Muscle of arm (tissue), 12 donors: ENCODE data around the gene LMOD1. TPM values are rescaled to one million over a fixed set of nuclear protein-coding genes. Genes with fewer than 3 reads are reported as not detected.
"Not testable (repeated sequence)": the region's sequence is repeated elsewhere in the genome, so short reads cannot be mapped to it uniquely, and the experiment has no call there.

Experiments used
- DNase-seq: peaks from one replicate; pipeline ENCODE4 v3.0.0-alpha.2; 2013
- polyA plus RNA-seq, 12 donors: library from polyadenylated mRNA; unstranded; fragments of 120-200 nt; gene quantifications; one replicate each; pipeline ENCODE4 v1.2.1, GENCODE V29; 2013; ENCODE audit not compliant: insufficient read length in 12 of 12

LMOD1 gene
- polyA plus RNA-seq, 12 donors: 16.6 to 60.8 (median 31.7) TPM; not detected in 1

DNA sequence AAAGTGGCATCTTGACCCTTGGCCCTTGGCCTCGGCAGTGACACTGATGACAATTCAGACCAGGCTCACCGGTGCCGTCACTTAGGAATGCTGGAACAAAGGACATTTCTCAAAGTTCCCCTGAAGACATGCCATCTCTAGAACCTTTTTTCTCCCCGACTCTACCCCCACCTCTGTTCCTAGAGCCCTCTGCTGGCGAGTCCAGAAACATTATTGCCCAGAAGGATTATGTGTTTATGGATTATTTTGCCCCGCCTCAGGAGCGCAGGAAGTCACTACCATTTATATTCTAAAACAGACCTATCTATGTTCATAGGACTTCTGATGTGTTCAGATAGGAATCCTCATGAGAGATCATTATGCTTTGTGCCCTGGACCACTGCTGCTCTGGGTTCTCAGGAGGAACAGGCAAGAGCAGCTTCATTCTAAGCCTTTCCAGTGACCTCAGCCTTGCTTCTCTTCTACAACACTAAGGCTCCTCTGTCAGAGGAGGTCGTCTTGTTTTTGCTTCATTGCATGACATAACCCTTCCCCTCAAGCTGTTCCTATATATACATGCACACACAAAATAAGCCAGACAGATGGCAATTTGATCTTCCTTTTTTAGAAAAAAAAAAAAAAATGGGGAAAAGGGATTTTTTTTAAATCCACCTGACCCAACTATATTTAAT, 70.1 kb downstream of the LMOD1 start:
- DNase-seq: no peak

GRCh38 chr1:201874672-201875071, 71.7 kb downstream of the LMOD1 start:
- DNase-seq: no peak

DNA sequence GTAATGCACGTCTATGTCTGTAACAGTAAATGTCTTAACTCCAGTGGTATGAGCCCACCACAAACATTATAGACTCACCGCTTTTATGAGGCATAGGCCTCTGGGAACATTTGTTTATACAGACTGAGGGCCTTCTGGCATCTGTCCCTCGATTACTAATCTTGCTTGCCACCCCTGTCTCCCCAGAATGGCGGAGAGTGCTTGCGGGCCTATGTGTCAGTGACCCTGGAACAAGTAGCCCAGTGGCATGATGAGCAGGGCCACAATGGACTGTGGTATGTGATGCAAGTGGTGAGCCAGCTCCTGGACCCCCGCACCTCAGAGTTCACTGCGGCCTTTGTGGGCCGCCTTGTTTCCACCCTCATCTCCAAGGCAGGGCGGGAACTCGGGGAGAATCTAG, 76.0 kb downstream of the LMOD1 start:
- DNase-seq: no peak

GRCh38 chr1:201861448-201861847, 84.9 kb downstream of the LMOD1 start:
- no peak for DNase-seq

- DNase-seq: no peak
Observed at GRCh38 chr1:201859424-201859823, 86.9 kb downstream of the LMOD1 start.

DNA sequence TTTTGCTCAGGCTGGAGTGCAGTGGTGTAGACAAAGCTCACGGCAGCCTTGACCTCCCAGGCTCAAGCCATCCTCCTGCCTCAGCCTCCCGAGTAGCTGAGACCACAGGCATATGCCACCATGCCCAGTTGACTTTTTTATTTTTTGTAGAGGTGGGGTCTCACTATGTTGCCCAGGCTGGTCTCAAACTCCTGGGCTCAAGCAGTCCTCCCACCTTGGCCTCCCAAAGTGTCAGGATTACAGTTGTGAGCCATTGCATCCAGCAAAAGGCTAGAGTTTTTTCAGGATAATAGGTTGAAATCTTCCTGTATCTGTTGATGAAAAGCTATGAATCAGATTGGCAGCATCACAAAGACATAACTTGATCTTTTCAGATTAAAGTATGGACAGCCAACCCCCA, 89.6 kb downstream of the LMOD1 start:
- DNase-seq: not testable (repeated sequence)

- DNase-seq: no peak
Observed at GRCh38 chr1:201851949-201852348, 94.4 kb downstream of the LMOD1 start.

DNA sequence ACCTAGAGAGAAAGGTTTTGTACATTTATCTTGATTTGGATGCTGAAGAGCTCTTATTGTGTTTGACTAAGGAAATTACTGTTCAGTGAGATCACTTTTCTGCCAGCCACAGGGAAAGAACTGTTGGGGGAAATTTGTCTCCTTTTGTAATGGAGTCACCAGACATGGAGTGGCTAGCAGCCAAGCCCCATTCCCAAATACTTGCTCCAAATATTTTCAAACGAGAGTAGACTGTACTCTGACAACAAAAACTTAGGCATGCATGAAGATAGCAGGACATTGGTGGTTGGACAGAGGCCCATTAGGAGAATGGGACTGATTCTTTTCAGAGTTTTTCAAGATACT, 96.3 kb downstream of the LMOD1 start:
- peak; percentile 27 for DNase-seq

DNA sequence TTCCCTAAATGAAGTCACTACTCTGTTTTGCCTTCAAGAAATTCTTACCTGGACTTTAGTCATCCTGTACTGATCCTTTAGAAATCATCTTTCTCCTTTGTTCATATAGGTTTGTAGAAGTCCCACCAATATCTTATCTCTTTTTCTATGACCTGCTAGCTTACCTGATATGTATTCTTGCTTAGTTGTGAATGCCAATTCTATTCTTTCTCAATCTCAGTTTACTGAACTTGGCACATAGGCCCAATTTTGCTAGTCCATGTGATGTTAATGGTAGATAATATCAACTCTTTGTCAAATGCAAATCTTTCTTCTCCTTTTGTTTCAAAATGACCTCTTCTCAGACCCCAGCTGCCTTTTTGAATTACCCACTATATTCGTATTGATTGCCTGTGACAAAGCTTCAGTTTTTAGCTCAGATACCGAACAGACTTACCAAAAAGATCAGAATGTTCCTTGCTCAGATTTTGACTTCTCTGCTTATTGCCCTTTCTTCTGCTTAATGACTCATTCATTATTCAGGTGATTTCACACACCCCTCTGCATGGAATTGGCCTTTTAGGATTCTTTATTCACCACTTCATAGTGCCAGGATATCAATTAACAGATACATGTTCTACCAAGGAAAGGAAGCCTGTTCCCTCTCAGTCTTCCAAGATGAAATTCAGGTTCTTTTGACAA, 96.8 kb downstream of the LMOD1 start:
- DNase-seq: no peak

- DNase-seq: no peak
Observed at GRCh38 chr1:201848230-201848629, 98.1 kb downstream of the LMOD1 start.

- no peak for DNase-seq
Observed at GRCh38 chr1:201847150-201847549, 99.2 kb downstream of the LMOD1 start.

Other genes starting within 250 kb of the LMOD1 start
- 10 to 100 TPM in 11 of 12 donors, not detected in 1; 26.6 to 82.6 (median 51.9) TPM for gene IPO9, start 117.4 kb downstream of the LMOD1 start, polyA plus RNA-seq
- gene SHISA4, start 57.6 kb downstream of the LMOD1 start, polyA plus RNA-seq: 10 to 100 TPM in 11 of 12 donors, not detected in 1; 39.8 to 95.5 (median 63.7) TPM
- 10 to 100 TPM in 11 of 12 donors, not detected in 1; 29.6 to 56.5 (median 39.9) TPM for gene TIMM17A, start 9.0 kb upstream of the LMOD1 start, polyA plus RNA-seq
- gene RNPEP, start 36.1 kb upstream of the LMOD1 start, polyA plus RNA-seq: 10 to 100 TPM in 11 of 12 donors, not detected in 1; 18.3 to 40.7 (median 21.6) TPM
- 100 to 1,000 TPM in 1 of 12 donors, 1 to 10 TPM in 2, under 1 TPM in 7, not detected in 2; 0.16 to 182 (median 0.67) TPM for gene ELF3, start 64.0 kb upstream of the LMOD1 start, polyA plus RNA-seq
- gene GPR37L1, start 176.4 kb upstream of the LMOD1 start, polyA plus RNA-seq: under 1 TPM in 10 of 12 donors, not detected in 2; 0.03 to 0.32 (median 0.08) TPM
- 10 to 100 TPM in 11 of 12 donors, not detected in 1; 35.1 to 65.4 (median 40.3) TPM for gene ARL8A, start 198.2 kb upstream of the LMOD1 start, polyA plus RNA-seq
- gene PTPN7, start 214.1 kb upstream of the LMOD1 start, polyA plus RNA-seq: 1 to 10 TPM in 2 of 12 donors, under 1 TPM in 8, not detected in 2; 0.46 to 4.9 (median 0.66) TPM
- 10 to 100 TPM in 1 of 12 donors, 1 to 10 TPM in 6, under 1 TPM in 3, not detected in 2; 0.20 to 32.4 (median 1.5) TPM for gene LGR6, start 247.3 kb upstream of the LMOD1 start, polyA plus RNA-seq